GM12874 (cell line): Measurements from ENCODE around the gene THSD4.

Experiments used
- CTCF ChIP-seq: IDR thresholded peaks from 2 replicates; pipeline ENCODE4 v1.5.1; 2011; ENCODE audit warnings: low read depth, mild to moderate bottlenecking, control low read depth, low read length, moderate library complexity; ENCODE audit not compliant: insufficient read depth

The THSD4 gene

DNA sequence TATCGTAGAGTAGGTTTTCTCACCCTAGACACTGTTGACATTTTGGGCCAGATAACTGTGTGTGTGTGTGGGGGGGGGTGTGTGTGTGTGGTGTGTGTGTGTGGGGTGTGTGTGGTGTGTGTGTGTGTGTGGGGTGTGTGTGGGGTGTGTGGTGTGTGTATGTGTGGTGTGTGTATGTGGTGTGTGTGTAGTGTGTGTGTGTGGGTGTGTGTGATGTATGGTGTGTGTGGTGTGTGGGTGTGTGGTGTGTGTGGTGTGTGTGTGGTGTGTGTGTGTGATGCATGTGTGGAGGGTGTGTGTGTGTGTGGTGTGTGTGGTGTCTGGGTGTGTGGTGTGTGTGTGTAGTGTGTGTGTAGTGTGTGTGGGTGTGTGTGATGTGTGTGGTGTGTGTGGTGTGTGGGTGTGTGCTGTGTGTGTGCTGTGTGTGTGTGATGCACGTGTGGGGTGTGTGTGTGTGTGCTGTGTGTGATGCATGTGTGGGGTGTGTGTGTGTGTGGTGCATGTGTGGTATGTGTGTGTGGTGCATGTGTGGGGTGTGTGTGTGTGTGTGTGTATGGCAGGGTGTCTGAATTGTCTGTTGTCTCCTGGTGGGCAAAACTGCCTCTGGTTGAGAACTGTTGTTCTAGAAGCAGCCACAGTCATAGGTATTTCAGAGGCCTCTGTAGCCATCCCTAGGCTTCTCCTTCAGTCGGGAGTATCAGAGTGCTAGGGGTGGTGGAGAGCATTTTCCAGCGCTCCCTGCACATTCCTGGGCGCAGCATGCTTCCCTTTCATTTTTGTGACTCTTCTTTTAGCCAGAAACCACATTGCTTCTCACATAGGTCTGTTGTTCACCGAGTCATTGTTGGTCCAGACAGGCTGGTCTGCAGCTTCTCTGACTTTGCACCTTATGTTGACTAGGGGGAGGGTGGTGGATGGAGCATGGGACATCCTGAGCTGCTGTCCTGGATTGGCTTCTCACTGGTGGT lies 84.4 kb downstream of the THSD4 start:
- TF ChIP-seq CTCF: no peak

GRCh38 chr15:71201477-71201876 lies 86.2 kb downstream of the THSD4 start:
- TF ChIP-seq CTCF: no peak

GRCh38 chr15:71202712-71203111 lies 87.4 kb downstream of the THSD4 start:
- no peak for TF ChIP-seq CTCF

DNA sequence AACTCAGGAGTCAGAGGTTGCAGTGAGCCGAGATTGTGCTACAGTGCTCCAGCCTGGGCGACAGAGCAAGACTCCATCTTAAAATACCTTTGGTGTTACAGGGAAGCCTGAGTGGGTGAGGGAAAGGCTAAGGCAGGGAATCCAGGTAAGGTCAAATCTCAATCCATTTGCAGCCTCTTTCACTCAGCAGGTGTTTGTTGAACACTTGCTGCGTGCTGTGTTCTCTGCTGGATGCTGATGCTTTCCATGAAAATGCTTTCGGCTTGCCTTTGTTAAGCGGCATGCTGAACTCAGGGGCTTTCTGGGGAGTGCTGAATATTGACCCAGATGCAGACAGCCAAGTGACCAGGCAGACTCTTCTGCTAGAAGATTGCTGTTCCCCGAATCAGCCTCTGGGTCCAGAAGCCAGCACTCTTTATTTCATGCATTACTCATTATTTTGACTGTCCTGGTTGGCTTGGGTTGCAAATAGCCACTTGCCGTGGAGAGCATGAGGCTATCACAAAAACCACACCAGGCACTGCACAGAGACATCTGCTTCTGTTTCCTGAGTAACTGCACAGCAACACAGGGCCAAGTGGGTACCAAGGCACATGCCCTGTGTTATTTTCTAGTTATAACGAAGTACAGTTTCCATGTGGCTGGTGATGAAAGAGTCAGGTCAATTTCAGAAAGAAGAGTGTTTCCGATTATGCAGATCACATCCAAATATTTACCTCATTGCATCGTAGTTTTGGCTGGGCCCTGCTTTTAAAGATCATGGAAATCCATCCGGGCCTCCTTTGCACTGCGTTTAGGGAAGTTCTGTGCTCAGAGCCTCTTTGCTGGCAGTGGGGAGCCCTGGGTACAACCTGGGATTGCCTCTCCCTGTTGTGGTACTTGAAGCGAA lies 88.6 kb downstream of the THSD4 start:
- TF ChIP-seq CTCF: no peak

DNA sequence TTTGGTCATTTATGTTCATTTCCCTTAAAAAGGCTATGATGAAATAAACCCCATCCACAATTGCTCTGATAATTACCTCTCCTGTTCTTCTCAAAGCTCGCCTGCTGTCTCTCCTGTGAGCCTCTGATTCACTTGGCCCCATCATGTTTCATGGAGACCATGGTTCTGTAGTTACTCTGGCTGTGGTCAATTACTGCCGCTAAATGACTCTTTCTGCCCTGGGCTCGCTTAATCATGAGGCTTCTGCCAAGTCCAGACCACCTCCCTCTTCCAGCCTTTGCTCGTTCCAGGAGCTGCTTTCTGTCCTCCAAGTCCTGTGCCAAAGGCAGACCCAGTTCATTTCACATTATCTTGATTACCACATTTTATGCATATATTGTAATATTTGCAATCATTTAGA lies 91.9 kb downstream of the THSD4 start:
- TF ChIP-seq CTCF: no peak

GRCh38 chr15:71212146-71212545 lies 96.9 kb downstream of the THSD4 start:
- TF ChIP-seq CTCF: no peak
